HL-60 (cell line): Measurements from ENCODE around the gene IFTAP.

Source experiments
- DNase-seq, 2 experiments: peaks; one replicate each; pipeline ENCODE4 v3.0.0-alpha.2; 2010 to 2020; ENCODE audit warnings: low read depth in 1 of 2, low spot score in 1 of 2
- H3K27ac ChIP-seq: fragments of 250-450 bp; sonication (Bioruptor Pico); replicated peaks from 2 replicates; pipeline ENCODE4 v1.5.1; 2020; ENCODE audit warnings: mild to moderate bottlenecking, moderate library complexity
- H3K27me3 ChIP-seq: fragments of 250-450 bp; sonication (Bioruptor Pico); 2 replicates; pipeline ENCODE4 v1.5.1; 2021; ENCODE audit warnings: mild to moderate bottlenecking, moderate library complexity; ENCODE audit not compliant: insufficient read depth, poor library complexity, severe bottlenecking
- H3K4me3 ChIP-seq: replicated peaks from 2 replicates; pipeline ENCODE4 v1.5.1; 2011; ENCODE audit warnings: mild to moderate bottlenecking, control low read depth, low read length; ENCODE audit not compliant: insufficient read depth
- GABPA ChIP-seq: IDR thresholded peaks from 2 replicates; pipeline ENCODE4 v1.6.1; 2012; ENCODE audit warnings: low read depth
- POLR2AphosphoS5 ChIP-seq: IDR thresholded peaks from 2 replicates; pipeline ENCODE4 v1.6.1; 2012; ENCODE audit warnings: low read depth
- SPI1 ChIP-seq: IDR thresholded peaks from 2 replicates; pipeline ENCODE4 v1.6.1; 2012; ENCODE audit warnings: low read depth, mild to moderate bottlenecking, borderline replicate concordance
- TF ChIP-seq, protein P1 (sequence below): IDR thresholded peaks from one replicate; pipeline ENCODE4 v1.5.1; 2011; ENCODE audit warnings: low read length, control low read depth, inconsistent platforms; ENCODE audit not compliant: insufficient read depth
- TF ChIP-seq, protein P2 (sequence below): IDR thresholded peaks from 2 replicates; pipeline ENCODE4 v1.6.1; 2012; ENCODE audit warnings: low read depth; ENCODE audit not compliant: insufficient replicate concordance

The IFTAP gene

DNA sequence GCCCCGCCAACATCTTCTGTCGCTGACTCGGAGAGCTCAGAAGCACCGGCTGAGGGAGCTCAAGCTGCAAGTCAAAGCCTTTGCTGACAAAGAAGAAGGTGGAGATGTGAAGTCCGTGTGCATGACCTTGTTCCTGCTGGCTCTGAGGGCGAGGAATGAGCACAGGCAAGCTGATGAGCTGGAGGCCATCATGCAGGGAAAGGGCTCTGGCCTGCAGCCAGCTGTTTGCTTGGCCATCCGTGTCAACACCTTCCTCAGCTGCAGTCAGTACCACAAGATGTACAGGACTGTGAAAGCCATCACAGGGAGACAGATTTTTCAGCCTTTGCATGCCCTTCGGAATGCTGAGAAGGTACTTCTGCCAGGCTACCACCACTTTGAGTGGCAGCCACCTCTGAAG lies 19.8 kb upstream of the IFTAP start:
- Histone ChIP-seq H3K4me3 (no peak overlapping the region), H3K27me3 (peaks cover 5% of the 10 kb centered on the region), H3K27ac (no peak overlapping the region)
- DNase-seq = no peak
- TF ChIP-seq, protein P1, sequence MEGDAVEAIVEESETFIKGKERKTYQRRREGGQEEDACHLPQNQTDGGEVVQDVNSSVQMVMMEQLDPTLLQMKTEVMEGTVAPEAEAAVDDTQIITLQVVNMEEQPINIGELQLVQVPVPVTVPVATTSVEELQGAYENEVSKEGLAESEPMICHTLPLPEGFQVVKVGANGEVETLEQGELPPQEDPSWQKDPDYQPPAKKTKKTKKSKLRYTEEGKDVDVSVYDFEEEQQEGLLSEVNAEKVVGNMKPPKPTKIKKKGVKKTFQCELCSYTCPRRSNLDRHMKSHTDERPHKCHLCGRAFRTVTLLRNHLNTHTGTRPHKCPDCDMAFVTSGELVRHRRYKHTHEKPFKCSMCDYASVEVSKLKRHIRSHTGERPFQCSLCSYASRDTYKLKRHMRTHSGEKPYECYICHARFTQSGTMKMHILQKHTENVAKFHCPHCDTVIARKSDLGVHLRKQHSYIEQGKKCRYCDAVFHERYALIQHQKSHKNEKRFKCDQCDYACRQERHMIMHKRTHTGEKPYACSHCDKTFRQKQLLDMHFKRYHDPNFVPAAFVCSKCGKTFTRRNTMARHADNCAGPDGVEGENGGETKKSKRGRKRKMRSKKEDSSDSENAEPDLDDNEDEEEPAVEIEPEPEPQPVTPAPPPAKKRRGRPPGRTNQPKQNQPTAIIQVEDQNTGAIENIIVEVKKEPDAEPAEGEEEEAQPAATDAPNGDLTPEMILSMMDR = no peak
- no peak for TF ChIP-seq GABPA

DNA sequence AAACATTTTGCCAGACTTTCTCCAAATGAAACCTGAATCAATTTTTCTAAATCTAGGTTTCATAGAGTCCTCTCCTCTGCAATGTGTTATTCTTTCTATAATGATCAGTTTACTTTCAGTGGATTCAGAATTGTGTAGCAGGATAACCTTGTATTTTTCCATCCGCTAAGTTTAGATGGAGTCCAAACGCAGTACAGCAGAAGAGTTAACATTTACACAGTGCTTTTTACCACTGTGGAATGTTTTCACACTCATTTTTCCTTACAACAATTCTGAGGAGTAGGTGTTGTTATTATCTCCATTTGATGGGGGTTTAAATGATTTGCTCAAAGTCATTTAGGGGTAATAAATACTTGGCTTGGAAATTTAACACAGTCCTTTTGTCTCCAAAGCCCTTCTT lies 16.9 kb upstream of the IFTAP start:
- no peak for DNase-seq
- Histone ChIP-seq H3K27ac (no peak overlapping the region), H3K4me3 (no peak overlapping the region), H3K27me3 (peaks cover 5% of the 10 kb centered on the region)
- TF ChIP-seq POLR2AphosphoS5 (no peak), SPI1 (no peak), GABPA (no peak)
- TF ChIP-seq, protein P1 = no peak
- TF ChIP-seq, protein P2, sequence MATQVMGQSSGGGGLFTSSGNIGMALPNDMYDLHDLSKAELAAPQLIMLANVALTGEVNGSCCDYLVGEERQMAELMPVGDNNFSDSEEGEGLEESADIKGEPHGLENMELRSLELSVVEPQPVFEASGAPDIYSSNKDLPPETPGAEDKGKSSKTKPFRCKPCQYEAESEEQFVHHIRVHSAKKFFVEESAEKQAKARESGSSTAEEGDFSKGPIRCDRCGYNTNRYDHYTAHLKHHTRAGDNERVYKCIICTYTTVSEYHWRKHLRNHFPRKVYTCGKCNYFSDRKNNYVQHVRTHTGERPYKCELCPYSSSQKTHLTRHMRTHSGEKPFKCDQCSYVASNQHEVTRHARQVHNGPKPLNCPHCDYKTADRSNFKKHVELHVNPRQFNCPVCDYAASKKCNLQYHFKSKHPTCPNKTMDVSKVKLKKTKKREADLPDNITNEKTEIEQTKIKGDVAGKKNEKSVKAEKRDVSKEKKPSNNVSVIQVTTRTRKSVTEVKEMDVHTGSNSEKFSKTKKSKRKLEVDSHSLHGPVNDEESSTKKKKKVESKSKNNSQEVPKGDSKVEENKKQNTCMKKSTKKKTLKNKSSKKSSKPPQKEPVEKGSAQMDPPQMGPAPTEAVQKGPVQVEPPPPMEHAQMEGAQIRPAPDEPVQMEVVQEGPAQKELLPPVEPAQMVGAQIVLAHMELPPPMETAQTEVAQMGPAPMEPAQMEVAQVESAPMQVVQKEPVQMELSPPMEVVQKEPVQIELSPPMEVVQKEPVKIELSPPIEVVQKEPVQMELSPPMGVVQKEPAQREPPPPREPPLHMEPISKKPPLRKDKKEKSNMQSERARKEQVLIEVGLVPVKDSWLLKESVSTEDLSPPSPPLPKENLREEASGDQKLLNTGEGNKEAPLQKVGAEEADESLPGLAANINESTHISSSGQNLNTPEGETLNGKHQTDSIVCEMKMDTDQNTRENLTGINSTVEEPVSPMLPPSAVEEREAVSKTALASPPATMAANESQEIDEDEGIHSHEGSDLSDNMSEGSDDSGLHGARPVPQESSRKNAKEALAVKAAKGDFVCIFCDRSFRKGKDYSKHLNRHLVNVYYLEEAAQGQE = no peak

DNA sequence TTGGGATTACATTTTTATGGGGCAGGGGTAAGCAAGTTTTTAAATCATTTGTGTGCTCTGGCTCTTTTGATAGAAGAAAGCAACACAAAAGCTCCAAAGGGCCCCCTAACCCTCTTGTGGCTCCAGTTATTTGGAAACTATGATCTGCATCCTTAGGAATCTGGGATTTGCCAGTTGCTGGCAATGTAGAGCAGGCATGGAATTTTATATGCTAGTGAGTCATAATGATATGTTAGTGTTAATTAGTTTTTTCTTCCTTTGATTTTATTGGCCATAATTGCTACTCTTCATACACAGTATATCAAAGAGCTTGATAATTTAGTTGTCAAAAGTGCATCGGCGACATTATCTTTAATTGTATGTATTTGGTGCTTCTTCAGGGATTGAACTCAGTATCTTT lies 16.4 kb upstream of the IFTAP start:
- Histone ChIP-seq H3K4me3 (no peak overlapping the region), H3K27ac (no peak overlapping the region), H3K27me3 (peaks cover 5% of the 10 kb centered on the region)
- DNase-seq = no peak
- TF ChIP-seq, protein P2 = no peak
- TF ChIP-seq, protein P1 = no peak
- TF ChIP-seq GABPA (no peak), SPI1 (no peak), POLR2AphosphoS5 (no peak)

DNA sequence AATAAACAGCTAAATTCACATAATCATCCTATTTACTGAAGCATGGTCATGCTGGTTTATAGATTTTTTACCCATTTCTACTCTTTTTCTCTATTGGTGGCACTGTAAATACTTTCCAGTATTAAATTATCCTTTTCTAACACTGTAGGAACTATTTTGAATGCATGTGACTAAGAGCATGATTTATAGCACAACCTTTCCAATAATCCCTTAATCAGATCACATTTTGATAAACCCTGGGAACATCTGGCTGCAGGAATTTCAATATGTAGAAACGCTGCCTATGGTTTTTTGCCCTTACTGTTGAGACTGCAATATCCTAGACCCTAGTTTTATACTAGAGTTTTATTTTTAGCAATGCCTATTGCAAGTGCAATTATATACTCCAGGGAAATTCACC lies 15.8 kb upstream of the IFTAP start:
- TF ChIP-seq, protein P2 = no peak
- TF ChIP-seq POLR2AphosphoS5 (no peak), GABPA (no peak), SPI1 (no peak)
- Histone ChIP-seq H3K27me3 (peaks cover 5% of the 10 kb centered on the region), H3K27ac (no peak overlapping the region), H3K4me3 (no peak overlapping the region)
- no peak for DNase-seq
